HepG2 (cell line): ENCODE measurements around the gene NME2. TPM values are rescaled to one million over a fixed set of nuclear protein-coding genes. Genes with fewer than 3 reads are reported as not detected.
A peak's percentile ranks its signal among the peaks of the same experiment; 100 is the strongest.

ENCODE experiments used
- REPIN1 ChIP-seq: sonication (generic); formaldehyde crosslinking; IDR thresholded peaks from 2 replicates; pipeline ENCODE4 v1.8.0; 2022; ENCODE audit warnings: missing genetic modification reagents, low read depth, mild to moderate bottlenecking, borderline replicate concordance
- SIX1 ChIP-seq: sonication (generic); formaldehyde crosslinking; IDR thresholded peaks from 2 replicates; pipeline ENCODE4 v1.4.0; 2020; ENCODE audit warnings: missing genetic modification reagents, borderline replicate concordance
- TCF12 ChIP-seq, 2 experiments: fragments of 450-650 bp in 1 of 2; sonication (generic) in 1 of 2; formaldehyde crosslinking in 1 of 2; IDR thresholded peaks; 2 replicates each; pipeline versions ENCODE4 v1.6.1 to v1.8.0; 2017 to 2022; ENCODE audit warnings: antibody characterized with exemption in 1 of 2, mild to moderate bottlenecking in 1 of 2, missing genetic modification reagents in 1 of 2, moderate library complexity in 1 of 2
- TRIM24 ChIP-seq: sonication (generic); formaldehyde crosslinking; IDR thresholded peaks from 2 replicates; pipeline ENCODE4 v1.8.0; 2022; ENCODE audit warnings: mild to moderate bottlenecking, missing genetic modification reagents
- ZKSCAN8 ChIP-seq: IDR thresholded peaks from 2 replicates; pipeline ENCODE4 v1.6.1; 2016; ENCODE audit warnings: borderline replicate concordance, missing genetic modification reagents, missing compliant biosample characterization
- ZMAT3 ChIP-seq: sonication (generic); formaldehyde crosslinking; conservative IDR thresholded peaks from 2 replicates; pipeline ENCODE4 v1.7.0; 2021; ENCODE audit warnings: missing genetic modification reagents
- ZNF24 ChIP-seq: fragments of 450-650 bp; IDR thresholded peaks from 2 replicates; pipeline ENCODE4 v1.6.1; 2017; ENCODE audit warnings: antibody characterized with exemption, mild to moderate bottlenecking
- ZNF276 ChIP-seq: sonication (generic); formaldehyde crosslinking; IDR thresholded peaks from 2 replicates; pipeline ENCODE4 v1.4.0; 2020; ENCODE audit warnings: mild to moderate bottlenecking, low read depth, missing genetic modification reagents
- ZNF367 ChIP-seq: sonication (generic); formaldehyde crosslinking; IDR thresholded peaks from 2 replicates; pipeline ENCODE4 v1.4.0; 2020; ENCODE audit warnings: missing genetic modification reagents, borderline replicate concordance
- ZNF609 ChIP-seq: sonication (generic); formaldehyde crosslinking; IDR thresholded peaks from 2 replicates; pipeline ENCODE4 v1.4.0; 2020; ENCODE audit warnings: mild to moderate bottlenecking, missing genetic modification reagents, borderline replicate concordance
- ZNF615 ChIP-seq: sonication (generic); formaldehyde crosslinking; IDR thresholded peaks from 2 replicates; pipeline ENCODE4 v1.5.0; 2020; ENCODE audit warnings: mild to moderate bottlenecking, missing genetic modification reagents, borderline replicate concordance
- ZSCAN20 ChIP-seq: sonication (generic); formaldehyde crosslinking; IDR thresholded peaks from 2 replicates; pipeline ENCODE4 v1.4.0; 2020; ENCODE audit warnings: missing genetic modification reagents, mild to moderate bottlenecking, borderline replicate concordance
- polyA plus RNA-seq, 8 experiments: library from polyadenylated mRNA; depleted of rRNA in 3 of 8; stranded (reverse) in 7 of 8; unstranded in 1 of 8; fragments of >200 nt; fragmentation: Illumina TruSeq in 4 of 8; extraction: Trizol in 4 of 8; gene quantifications; 2 replicates each; pipeline versions ENCODE4 v1.2.1 to v1.2.3, GENCODE V29; 2011 to 2016; ENCODE audit warnings: low read depth in 4 of 8, missing spikeins in 1 of 8, mixed read lengths in 1 of 8; ENCODE audit not compliant: insufficient read depth in 1 of 8
- total RNA-seq, 5 experiments: library from RNA; depleted of rRNA; stranded (reverse); fragments of >200 nt; fragmentation: Illumina TruSeq; extraction: Trizol; gene quantifications; 2 replicates each; pipeline ENCODE4 v1.2.3, GENCODE V29; 2016; ENCODE audit warnings: low read depth in 1 of 5
- TF ChIP-seq, protein P1 (sequence below): sonication (generic); formaldehyde crosslinking; IDR thresholded peaks from 2 replicates; pipeline ENCODE4 v1.4.0; 2020; ENCODE audit warnings: missing genetic modification reagents, borderline replicate concordance
- TF ChIP-seq, protein P2 (sequence below): IDR thresholded peaks from 2 replicates; pipeline ENCODE4 v1.6.1; 2016; ENCODE audit warnings: missing compliant biosample characterization, missing genetic modification reagents, borderline replicate concordance

Gene NME2
- total and polyA plus RNA-seq, 2 of the 13 experiments (the other 11 are each of a cell fraction or from before 2014, with no cell fraction given) = 790 to 1,213 TPM

GRCh38 chr17:51153210-51154072 lies 12.8 kb upstream of the NME2 start, which contains the start of gene NME1 (continued):
- TF ChIP-seq TRIM24 (CRISPR knock-in tag) = no peak; the same call in 1 of the 2 replicates
- TF ChIP-seq ZMAT3 (CRISPR knock-in tag) = peak; percentile 99
- TF ChIP-seq, protein P1, sequence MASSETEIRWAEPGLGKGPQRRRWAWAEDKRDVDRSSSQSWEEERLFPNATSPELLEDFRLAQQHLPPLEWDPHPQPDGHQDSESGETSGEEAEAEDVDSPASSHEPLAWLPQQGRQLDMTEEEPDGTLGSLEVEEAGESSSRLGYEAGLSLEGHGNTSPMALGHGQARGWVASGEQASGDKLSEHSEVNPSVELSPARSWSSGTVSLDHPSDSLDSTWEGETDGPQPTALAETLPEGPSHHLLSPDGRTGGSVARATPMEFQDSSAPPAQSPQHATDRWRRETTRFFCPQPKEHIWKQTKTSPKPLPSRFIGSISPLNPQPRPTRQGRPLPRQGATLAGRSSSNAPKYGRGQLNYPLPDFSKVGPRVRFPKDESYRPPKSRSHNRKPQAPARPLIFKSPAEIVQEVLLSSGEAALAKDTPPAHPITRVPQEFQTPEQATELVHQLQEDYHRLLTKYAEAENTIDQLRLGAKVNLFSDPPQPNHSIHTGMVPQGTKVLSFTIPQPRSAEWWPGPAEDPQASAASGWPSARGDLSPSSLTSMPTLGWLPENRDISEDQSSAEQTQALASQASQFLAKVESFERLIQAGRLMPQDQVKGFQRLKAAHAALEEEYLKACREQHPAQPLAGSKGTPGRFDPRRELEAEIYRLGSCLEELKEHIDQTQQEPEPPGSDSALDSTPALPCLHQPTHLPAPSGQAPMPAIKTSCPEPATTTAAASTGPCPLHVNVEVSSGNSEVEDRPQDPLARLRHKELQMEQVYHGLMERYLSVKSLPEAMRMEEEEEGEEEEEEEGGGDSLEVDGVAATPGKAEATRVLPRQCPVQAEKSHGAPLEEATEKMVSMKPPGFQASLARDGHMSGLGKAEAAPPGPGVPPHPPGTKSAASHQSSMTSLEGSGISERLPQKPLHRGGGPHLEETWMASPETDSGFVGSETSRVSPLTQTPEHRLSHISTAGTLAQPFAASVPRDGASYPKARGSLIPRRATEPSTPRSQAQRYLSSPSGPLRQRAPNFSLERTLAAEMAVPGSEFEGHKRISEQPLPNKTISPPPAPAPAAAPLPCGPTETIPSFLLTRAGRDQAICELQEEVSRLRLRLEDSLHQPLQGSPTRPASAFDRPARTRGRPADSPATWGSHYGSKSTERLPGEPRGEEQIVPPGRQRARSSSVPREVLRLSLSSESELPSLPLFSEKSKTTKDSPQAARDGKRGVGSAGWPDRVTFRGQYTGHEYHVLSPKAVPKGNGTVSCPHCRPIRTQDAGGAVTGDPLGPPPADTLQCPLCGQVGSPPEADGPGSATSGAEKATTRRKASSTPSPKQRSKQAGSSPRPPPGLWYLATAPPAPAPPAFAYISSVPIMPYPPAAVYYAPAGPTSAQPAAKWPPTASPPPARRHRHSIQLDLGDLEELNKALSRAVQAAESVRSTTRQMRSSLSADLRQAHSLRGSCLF = peak; percentile 94
- TF ChIP-seq ZSCAN20 (CRISPR knock-in tag) = peak; percentile 89; the same call in 1 of the 2 replicates
- TF ChIP-seq, protein P2, sequence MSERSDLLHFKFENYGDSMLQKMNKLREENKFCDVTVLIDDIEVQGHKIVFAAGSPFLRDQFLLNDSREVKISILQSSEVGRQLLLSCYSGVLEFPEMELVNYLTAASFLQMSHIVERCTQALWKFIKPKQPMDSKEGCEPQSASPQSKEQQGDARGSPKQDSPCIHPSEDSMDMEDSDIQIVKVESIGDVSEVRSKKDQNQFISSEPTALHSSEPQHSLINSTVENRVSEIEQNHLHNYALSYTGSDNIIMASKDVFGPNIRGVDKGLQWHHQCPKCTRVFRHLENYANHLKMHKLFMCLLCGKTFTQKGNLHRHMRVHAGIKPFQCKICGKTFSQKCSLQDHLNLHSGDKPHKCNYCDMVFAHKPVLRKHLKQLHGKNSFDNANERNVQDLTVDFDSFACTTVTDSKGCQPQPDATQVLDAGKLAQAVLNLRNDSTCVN (CRISPR knock-in tag) = peak; percentile 95; the same call in 1 of the 2 replicates
- peak; percentile 84 for TF ChIP-seq SIX1
- peak; percentile 95 for TF ChIP-seq ZNF367 (CRISPR knock-in tag)
- no peak for TF ChIP-seq TCF12 (IDR thresholded peaks at IDR 0.05)
- peak; percentile 68; the same call in 1 of the 2 replicates for TF ChIP-seq TCF12 (CRISPR knock-in tag; IDR thresholded peaks at IDR 0.05)
- peak; percentile 97 for TF ChIP-seq ZNF276 (CRISPR knock-in tag)
- TF ChIP-seq ZKSCAN8 (CRISPR knock-in tag) = peak; percentile 94
- TF ChIP-seq ZNF615 (CRISPR knock-in tag) = peak; percentile 98
- peak; percentile 91 for TF ChIP-seq ZNF24
- TF ChIP-seq REPIN1 (CRISPR knock-in tag) = peak; percentile 99
- TF ChIP-seq ZNF609 = peak; percentile 92
